NCI-H345 treated with DMSO at 0.1 percent for 48 hours (cell line): Measurements from ENCODE around the gene ESPL1.
"Not testable (repeated sequence)": the region's sequence is repeated elsewhere in the genome, so short reads cannot be mapped to it uniquely, and the experiment has no call there.

Source experiments
- DNase-seq: peaks from one replicate; lab custom pipeline; 2025; ENCODE audit not compliant: unreplicated experiment; lab: John Stamatoyannopoulos, UW

Gene ESPL1

DNA sequence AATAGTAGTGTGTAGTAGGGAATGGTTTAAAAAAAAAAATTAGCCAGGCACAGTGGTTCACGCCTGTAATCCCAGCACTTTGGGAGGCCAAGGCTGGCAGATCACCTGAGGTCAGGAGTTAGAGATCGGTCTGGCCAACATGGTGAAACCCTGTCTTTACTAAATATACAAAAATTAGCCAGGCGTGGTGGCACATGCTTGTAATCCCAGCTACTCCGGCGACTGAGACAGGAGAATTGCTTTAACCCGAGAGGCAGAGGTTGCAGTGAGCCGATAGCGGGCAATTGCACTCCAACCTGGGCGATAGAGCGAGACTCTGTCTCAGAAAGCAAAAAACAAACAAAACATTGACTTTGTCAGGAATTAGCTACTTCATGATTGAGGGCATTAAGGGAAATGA lies 29.0 kb downstream of the ESPL1 start:
- DNase-seq = not testable (repeated sequence)

DNA sequence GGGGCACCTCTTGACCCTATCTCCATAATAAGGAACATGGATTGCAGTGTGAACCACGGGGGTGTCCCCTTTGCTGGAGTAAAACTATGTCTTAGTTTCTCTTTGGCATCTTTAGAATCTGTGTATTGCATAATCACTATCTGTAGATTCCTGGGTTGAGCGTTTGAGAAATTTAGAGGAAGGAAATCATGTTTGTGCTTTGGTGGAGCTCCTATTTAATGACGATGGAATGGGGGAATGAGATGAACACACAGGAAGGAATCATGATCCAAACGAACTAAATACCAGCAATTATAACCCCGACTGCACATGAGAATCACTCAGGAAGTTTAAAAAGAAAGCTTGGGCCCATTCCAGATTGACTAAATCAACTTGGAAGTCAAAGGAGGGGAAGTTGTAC lies 30.1 kb downstream of the ESPL1 start:
- no peak for DNase-seq

DNA sequence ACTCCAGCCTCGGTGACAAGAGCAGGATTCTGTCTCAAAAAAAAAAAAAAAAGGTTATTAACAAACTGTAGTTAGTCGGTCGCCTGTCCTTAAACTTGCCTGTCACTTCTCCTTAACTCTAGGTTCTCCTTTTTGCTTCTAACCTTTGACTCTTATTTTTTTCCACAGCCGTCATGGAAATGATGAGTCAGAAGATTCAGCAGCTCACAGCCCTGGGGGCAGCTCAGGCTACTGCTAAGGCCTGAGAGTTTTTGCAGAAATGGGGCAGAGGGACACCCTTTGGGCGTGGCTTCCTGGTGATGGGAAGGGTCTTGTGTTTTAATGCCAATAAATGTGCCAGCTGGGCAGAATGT lies 31.0 kb downstream of the ESPL1 start:
- no peak for DNase-seq

DNA sequence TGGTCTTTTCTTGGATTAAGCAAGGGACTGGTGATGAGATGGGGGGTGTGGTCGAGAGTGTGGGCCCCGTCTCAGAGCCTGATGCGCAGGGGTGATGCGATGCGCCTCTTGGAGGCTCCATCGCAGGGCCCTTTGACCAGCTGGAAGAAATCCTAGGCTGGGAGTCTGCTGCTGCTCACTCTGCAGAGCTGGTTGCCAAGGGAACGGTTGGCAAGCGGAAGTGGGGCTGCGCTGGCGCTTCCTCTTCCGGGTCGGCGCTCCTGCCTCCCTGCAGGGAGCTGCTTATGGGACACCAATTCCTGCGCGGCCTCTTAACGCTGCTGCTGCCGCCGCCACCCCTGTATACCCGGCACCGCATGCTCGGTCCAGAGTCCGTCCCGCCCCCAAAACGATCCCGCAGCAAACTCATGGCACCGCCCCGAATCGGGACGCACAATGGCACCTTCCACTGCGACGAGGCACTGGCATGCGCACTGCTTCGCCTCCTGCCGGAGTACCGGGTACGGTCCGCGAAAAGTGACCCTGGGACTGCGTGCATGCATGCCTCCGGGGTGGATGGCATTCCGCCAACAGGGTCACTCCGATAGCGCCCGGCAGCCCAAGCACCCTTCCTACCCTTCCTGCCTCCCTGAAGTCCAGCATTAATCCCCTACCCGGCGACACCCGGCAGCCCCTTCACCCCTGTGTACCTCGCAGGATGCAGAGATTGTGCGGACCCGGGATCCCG lies 31.5 kb downstream of the ESPL1 start, which contains the start of gene MYG1:
MYG1 (plus strand) TSS at position 242 of the 727 bp plus-strand sequence; CDS start at position 285, 43 bp downstream.
- DNase-seq = peak; percentile 81

DNA sequence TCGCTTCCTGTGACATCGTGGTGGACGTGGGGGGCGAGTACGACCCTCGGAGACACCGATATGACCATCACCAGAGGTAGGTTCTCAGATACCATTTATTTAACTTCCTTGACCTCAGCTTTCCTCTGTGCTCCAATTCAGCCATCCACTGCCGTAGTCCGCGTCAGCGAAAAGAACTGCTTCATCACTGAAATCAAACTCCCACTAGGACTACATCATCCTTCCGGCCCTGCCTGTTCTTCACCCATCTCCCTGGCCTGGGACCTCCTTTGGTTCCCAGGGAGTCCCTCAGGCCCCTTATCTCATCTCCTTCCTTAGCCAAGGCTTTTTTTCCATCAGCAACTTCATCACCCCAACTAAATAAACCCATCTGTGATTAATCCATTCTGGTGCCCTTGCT lies 32.1 kb downstream of the ESPL1 start:
- DNase-seq = no peak

DNA sequence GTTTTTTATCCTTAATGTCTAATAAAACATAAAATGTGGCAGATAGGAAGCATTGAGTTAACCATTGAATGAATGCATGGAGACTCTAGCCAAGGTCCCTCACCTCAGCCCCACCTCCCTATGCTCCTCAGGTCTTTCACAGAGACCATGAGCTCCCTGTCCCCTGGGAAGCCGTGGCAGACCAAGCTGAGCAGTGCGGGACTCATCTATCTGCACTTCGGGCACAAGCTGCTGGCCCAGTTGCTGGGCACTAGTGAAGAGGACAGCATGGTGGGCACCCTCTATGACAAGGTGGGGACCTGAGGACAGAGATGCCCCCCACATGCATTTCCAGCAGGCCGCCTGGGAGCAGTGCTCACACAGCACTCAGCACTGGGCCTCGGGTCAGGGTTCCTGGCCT lies 34.8 kb downstream of the ESPL1 start:
- DNase-seq = no peak

DNA sequence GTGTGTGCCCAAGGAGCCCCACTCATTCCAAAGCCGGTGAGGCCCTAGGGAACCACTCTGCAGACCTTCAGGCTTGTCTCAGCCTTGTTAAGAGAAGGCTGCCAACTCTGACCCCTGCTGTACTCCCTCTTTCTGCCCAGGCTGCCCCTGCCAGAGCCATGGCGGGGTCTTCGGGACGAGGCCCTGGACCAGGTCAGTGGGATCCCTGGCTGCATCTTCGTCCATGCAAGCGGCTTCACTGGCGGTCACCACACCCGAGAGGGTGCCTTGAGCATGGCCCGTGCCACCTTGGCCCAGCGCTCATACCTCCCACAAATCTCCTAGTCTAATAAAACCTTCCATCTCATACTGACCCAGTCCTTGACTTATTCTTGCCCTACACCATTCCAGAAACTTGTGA lies 38.7 kb downstream of the ESPL1 start:
- no peak for DNase-seq

DNA sequence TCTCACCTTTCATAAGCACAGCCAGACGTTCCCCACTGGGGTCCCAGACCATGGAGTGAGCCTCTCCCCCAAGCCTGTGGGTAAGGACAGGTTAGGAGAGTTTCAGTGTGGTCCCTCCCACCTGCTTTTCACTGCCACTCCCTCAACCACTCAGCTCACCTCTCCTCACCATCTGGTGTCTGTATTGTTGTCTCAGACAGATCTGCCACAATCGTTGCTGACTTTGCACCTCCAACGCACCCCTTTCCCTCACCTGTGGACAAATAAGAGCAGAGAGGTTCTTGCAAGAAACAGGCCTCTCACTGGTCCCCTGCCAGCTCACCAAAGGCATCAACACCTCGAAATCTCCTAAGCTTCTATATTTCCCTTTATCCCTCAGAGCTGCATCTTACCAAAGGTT lies 40.2 kb downstream of the ESPL1 start:
- DNase-seq = no peak

DNA sequence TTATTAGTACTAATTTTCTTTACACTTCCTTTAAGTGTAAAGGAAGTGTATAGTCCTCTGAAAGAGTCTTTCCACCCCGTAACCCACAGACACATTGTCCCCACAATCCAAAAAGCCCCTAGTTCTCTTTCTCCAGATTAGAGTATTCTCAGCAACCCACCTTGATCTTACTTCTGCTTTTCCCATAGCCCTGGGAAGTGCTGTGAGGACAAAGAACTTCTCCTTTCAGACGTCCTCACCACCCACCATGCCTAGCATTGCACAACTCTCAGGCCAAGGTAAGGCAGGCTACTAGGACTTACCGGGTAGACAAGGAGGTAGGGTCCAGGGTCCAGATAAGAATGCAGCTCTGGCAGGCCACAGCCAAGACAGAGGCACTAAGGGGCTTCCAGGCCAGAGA lies 45.9 kb downstream of the ESPL1 start:
- no peak for DNase-seq

DNA sequence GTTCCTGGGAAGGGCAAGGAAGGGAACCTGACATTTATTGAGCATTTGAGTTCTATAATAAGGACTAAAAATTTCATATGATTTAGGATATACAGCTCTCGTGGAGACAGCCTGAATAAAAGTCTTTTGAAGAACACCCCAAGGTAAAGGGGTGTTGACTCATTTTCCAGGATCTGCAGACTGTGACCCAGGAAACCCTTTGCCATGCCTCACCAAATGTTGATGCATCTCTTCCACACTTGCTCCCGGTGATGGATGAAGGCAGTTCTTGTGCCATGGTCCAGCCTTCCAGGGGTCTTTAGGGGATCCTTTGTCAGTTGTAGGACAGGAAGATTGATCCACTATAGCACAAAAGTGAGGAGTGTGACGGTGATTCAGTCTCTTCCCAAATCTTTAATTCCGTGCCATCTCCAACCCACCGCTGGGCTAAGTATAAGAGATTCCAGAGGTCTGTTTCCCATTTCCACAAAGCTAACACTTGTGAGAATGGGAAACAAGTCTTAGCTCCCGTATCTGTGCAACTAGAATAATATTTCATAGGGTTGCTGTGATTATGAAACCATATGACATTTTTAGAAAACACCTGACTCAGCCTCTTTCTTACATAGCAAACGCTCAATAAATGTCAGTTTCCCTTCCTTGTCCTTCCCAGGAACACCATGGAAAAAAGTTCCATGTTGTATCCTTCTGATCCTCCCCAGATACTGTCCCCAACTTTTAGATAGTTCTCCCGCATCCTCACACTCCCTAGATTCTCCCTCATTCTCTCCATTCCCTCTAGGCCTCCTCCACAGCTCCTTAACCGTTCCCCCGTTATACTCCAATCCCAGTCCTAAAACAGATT lies 52.5 kb downstream of the ESPL1 start:
- DNase-seq = no peak

DNA sequence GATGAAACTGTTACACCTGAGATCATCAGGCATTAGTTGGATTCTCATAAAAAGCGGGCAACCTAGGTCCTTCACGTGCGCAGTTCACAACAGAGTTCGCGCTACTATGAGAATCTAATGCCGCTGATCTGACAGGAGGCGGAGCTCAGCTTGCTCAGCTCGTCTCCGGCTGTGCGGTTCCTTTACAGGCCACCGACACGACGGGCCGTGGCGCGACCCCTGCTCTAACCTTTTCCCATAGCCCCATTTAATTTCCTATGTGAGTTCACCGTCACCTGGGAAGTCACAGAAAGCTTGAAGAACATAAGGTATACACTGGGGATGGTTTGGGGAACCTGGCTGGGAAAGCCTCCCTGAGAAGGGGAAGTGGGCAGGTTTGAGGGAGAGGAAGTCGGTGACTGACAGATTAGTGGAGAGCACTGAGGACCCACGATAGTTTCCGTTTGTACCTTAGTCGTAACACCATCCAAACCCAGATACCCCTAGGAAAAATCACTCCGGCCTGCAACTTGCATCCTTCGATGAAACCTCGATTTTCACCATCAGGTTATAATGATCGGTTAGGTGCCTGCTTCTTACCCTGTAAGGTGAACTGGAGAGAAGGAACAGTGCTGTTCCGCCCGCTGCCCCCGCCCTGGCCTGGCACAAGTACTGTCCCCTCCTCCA lies 56.1 kb downstream of the ESPL1 start:
- no peak for DNase-seq

DNA sequence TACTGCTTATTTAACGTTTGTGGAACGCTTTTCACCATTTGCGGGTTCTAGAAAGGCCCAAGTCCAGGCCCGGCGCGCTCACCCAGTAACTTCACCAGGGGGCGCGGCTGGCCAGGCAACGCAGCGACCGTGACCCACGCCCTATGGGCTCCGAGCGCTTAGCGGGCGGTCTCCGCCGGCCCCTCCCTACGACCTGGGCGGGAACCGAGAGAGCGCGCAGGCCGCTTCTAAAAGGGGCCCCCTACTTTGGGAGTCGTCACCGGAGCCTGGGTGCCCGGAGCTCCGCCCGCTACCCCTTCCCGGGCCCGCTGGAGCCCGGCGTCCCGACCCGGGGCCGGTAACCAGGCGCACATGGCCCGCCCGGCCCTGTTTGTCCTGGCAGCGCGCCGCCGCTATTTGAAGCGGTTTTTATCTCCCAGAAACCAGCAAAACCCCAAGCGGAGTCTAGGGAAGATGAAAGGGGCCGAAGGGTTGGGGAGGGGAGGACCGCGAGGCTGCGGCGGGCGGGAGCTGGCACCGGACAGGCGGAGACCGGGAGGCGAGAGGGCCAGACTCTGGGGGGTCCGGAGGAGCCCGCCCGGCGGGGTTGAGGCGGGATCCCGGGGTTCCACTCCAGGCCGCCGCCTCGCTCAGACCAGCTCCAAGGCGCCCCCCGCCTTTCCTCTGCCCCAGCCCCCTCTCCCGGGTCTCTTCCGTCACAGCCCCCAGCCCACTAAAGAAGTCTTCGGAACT lies 56.8 kb downstream of the ESPL1 start:
- peak; percentile 62 for DNase-seq

DNA sequence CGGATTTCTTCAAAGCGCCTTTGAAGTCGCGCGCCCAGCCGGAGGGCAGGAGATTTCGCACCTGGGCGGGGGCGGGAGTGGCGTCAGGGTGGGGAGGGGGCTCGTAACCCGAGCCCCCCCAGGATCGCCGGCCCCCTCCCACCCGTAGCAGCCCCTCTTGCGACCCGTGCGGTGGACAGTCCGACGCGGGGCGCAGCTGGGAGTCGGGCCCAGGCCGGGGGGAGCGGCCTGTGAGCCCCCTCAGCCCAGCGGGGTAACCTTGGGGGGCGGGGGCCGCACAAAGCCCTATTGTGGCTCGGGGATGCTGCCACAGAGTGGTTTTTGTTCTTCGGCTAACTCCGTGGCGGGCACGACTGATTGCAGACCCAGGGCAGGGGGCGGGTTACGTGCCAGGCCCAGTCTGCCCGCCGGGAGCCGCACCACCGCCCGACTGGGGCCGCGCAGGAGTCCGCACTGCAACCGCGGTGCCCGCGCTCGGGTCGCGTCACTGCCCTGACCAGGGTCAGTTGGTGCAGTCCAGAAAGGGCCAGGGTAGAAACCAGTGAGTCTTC lies 57.5 kb downstream of the ESPL1 start:
- no peak for DNase-seq

DNA sequence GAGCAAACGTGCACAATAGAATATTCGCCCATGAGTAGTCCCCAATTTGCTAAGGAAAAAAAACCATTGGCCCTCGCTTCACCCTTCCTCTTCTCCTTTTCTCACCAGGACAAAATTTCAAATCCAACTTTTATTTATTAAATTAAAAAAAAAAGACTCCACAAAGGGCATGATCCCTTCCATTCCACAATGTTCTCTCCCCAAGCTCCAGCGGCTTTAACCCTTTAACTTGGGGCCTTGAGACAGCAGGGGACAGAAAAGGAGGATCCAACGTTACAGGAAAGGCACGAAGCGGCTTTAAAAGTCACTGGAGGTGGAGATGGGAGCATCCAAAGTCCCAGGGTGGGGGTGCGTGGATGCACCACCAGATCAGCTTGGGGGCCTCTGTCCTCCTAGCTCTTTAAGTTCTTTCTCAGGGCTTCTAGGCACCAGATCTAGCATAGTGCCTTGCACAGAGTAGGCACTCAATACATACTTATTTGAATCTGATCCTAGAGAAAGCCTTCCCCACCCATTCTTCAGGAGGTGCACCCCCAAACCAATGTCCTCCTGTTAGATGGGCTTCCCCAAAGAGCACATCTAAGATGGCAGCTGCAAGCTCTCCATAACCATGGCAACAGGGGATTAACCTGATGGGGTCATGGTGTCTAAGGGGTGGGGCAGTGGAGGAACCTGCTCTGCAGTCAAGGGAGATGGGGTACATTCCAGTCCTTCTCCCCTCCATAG lies 58.5 kb downstream of the ESPL1 start:
- DNase-seq = no peak

DNA sequence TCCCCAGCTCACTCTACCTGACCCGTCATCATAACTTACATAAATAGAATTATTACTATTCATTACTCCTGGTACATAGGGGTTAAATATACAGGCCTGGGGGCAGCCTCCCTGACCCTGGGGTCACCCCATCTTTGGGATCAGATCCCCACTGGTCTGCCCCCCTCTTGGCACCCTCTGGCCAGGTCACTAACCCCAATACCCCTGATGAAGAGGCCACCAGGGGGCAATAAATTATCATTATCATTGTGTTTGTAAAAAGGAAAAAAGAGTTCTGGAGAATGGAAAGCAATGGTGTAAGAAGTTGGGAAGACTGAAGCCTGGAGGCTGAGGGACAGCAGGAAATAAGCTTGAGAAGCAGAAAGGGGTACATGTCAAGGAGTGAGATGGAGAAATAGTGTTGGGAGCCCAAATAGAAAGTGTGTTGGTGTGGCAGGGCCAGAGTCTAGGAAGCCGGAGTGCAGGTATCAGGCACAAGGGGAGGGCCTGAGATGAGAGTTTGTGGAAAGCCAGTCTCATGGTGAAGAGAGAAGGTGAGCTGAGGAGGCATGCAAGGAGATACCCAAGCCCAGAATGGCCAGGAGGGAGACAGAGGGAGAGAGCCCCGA lies 59.4 kb downstream of the ESPL1 start:
- DNase-seq = no peak

DNA sequence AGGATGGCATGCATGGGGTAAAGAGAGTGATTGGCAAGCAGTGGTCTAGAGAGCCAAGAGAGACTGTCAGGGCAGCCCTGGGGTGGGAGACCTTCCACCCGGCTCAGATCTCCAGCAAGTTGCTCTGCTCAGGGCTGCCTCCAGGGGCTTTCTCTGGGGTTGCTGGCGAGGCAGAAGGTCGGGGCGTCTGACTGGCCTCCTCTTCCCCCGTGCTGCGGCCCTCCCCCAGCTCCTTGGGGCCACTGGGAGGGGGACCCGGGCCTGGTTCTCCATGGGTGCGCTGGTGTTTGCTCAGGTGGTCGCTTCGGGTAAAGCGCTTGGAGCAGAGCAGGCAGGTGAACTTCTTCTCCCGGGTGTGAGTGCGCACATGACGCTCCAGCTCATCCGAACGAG lies 59.9 kb downstream of the ESPL1 start:
- no peak for DNase-seq

DNA sequence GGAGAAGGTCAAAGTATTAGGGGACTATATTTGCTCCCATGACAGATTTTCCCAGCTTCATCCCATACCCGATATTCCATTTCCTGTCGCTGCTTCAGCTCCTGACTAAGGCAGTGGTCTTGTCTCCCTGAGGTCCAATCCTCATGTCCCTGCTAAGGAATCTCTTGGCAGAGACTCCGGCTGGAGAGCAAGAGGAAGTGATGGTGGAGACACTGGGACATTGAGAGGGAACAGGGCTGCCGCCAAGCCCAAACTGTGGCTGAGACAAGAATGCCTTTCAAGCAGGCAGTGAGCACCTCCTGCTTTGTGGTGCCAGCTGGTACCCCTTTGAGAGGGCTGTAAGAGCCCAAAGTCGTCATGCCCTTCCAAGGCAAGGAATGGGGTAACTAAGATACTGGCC lies 62.6 kb downstream of the ESPL1 start:
- no peak for DNase-seq

DNA sequence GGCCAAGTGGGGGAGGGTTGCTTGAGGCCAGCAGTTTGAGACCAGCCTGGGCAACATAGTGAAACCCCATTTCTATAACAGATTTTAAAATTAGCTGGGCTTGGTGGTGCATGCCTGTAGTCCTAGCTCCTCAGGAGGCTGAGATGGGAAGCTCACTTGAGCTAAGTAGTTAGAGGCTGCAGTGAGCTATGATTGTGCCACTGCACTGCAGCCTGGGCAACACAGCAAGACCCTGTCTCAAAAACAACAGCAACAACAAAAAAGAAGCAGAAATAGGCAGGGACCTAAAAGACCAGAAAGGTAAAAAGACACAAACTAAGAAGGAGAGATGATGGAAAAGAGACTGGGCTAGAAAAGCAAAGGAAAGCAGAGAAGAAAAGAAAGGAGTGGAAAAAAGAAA lies 64.2 kb downstream of the ESPL1 start:
- not testable (repeated sequence) for DNase-seq

DNA sequence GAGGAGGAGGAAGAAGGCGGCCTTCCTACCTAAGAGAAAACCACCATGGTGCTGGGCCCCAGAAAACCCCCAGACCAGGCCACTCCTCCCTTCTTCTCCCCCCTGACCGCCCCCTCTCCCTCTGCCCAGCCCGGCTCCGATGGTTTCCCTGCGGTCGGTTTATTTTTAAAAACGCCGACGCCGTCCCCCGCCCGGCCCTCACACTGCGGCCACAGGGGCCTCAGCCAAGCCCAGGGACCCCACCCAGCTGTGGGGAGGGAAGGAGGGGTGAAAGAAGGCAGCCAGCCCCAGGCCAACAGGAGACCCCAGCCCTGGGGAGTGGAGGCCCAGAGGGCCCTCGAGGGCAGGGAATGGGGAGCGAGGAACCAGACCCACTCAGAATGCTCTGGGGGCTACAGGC lies 64.6 kb downstream of the ESPL1 start:
- DNase-seq = no peak

DNA sequence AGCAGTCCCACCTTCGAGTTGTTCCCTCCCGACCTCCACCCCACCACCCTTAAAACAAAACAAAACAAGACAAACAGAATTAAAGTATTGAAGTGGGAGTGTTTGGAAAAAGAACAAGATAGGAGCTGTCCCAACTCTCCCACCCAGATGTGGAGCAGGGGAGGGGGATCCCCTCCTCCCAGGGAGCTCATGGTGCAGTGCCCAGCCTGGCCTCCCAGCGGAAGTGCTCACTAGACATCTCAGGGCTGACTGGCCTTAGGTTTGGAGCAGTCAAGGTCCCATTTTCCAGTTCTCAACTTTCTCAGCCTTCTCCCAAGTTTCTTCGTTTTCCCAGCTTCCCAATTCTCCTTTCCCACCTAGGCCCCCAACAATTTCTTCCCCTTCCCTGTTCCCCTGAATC lies 65.2 kb downstream of the ESPL1 start:
- no peak for DNase-seq
